Cardiac atrium fibroblast (primary cell): Measurements from ENCODE around the gene NRM. TPM values are rescaled to one million over a fixed set of nuclear protein-coding genes. Genes with fewer than 3 reads are reported as not detected.

Experiments
- total RNA-seq: library from RNA; depleted of rRNA; stranded (reverse); fragments of >200 nt; gene quantifications from 2 replicates; pipeline ENCODE4 v1.2.3, GENCODE V29; 2015

Gene NRM
- total RNA-seq, result 8.5 and 9.6 TPM in 2 replicates

DNA sequence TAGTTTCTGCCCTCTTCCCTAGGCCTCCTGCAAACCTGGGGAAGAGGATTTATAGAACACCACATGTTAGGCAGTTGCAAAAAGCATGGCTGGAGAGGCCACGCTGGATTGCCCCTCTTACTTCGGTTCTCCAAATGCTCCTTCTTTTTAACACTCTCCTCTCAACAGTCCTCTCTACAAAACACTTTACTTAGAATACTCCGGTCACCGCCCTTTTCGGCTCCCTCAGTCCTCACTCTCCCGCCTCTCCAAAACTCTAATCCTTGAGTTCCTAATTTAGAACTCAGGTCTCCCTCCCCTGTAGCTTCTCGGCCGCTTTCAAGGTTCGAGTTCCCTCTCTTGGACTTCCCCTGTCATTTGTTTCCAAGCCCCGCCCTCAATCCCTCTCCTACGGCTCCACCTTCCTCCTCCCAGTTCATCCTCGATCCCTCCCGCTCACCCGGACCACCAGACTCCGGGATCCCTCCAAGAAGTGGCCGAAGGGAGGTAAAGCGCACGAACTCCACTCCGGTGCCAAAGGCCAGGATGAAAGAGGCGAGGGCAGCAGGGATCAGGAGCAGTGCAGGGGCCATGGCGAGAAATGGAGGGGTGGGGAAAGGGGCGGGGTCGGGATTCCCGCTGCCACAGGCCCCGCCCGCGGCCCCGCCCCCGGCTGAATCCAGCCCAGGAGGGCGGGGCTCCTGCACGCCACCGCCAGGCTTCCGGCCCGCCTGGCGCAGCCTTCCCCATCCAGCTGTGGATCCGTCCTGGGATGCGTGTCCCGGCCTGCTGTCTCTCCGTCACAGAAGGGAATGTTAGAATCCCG is at the start of gene NRM:
TSS of gene NRM (minus strand) at position 582 of the 805 bp plus-strand sequence. CDS start at position 572, 10 bp downstream.

DNA sequence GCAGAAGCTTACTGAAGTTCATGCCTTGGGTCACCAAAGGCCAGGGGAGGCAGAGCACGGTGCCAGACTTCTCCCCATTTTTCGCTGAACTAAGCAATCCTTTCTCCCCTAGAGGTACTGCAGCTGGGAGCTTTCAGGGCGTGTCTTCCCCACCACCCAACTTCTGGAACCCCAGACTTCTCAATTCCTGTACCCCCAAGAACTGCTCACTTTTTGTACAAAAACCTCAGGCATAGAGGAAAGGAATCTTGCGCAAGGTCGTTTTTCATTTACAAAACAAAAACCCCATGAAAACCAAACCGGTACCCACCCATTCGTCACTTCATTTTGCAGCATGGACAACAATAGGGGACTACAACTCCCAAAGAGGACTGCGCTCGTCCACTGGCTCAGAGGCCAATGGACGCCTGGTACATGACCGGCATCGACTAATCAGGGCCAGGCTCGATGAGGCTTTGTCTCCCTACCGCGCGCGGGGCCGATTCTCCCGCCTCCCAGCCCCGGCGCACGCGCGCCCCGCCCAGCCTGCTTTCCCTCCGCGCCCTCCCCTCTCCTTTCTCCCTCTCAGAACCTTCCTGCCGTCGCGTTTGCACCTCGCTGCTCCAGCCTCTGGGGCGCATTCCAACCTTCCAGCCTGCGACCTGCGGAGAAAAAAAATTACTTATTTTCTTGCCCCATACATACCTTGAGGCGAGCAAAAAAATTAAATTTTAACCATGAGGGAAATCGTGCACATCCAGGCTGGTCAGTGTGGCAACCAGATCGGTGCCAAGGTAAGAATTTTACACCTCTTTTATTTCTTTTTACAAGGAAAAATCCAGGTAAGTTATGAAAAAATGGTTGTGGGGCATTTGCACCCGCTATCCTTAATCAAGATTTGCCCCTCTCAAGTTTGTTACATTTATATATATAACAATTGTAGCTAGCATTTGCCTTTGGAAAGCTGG is 29.3 kb upstream of the NRM start, which contains the start of gene TUBB:
TSS of gene TUBB (plus strand) at position 562 of the 947 bp plus-strand sequence. CDS start at position 717, 155 bp downstream.

GRCh38 chr6:30717129-30717844 is 26.5 kb upstream of the NRM start, which contains the start of gene MDC1:
Gene MDC1, minus strand, starts transcription at chr6:30717281. Its CDS starts 2,106 bp downstream, at chr6:30715175.

DNA sequence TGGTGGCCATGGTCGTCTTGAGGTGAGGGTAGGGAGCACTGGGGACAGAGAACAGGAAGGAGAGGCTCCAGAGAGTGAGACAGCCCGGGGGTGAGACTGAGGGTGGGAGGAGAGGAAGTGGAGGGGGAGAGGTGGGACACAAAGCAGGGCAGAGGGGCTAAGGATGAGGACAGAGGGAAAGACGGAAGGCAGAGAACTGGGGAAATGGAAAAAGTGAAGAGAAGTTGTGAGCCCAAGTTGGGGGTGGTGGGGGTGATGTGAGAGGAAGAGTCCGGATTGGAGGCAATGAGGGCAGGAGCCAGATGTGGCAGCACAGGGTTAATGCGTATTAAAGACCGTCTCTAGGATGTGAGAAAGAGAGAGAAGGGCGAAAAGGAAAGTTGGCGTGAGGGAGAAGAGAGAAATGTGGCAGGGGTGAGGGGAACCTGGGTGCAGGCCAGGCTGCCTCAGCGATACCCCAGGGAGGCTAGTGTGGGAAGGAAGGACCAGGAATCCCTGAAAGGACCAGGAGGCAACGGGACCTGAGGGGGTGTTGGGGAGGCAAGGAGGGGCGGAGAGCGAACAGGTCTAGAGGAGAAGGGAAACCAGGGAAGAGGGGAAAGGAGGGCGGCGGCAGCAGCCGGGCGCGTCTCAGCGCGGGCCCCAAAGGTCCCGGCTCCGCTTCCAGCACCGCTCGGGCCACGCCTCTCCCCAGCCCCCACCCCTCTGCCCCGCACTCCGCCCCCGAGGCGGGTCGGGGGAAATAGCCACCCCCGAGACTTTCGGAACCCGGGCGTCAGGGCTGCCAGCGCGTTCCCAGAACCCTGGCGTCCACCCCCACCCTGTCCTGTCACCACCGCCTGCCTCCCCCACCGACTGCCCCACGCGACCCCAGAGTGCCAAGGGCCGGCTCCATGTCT is 4.5 kb downstream of the NRM start, which contains the start of gene PPP1R18:
TSS of gene PPP1R18 (minus strand) at position 637 of the 899 bp plus-strand sequence. CDS start at position 10, 627 bp downstream.

DNA sequence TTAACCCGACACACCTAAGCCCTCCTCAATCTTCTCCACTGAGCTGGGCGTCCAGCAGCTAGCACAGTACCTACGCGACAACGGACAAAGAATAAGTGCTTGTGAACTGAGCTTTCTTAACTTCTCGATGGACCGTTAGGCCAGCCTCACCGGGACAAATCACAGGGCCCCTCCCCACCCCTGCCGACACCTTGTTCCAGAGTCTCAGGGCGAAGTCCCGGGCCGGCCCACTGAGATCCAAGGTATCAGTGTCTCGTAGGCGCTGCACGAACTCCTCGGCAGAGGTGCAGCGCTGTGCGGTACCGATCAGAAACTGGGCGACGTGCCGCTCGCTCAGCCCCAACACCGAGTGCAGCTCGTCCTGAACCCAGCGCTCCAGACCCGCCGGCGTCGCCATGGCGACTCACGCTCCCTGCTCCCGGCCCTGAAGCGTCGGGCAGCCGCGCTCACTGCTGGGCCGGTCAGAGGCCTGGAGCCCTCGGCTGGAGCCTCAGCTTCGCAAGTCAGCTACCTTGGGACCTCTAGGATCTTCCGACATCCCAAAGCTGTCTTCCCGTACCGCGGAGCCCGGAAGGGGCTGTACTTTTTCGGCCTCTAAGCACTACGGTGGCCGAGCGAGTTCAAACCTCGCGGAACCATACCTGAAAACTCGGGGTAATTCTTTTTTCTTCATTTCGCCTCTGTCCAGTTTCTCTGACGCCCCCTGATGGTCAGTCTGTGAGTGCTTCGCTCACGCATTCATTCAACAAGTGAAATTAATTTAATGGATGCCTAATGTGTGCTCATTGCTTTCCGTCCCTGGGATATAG is 18.1 kb downstream of the NRM start, which contains the start of gene DHX16:
TSS of gene DHX16 (minus strand) at position 562 of the 809 bp plus-strand sequence. CDS start at position 397, 165 bp downstream.

GRCh38 chr6:30646450-30647241 is 44.1 kb downstream of the NRM start, which contains the start of gene C6orf136:
Gene C6orf136, plus strand, starts transcription at chr6:30647133. Its CDS starts 99 bp downstream, at chr6:30647232.

Other genes starting within 250 kb of the NRM start
- 191 and 204 TPM in 2 replicates for gene HLA-E, start 201.5 kb downstream of the NRM start, total RNA-seq
- gene GNL1, start 134.5 kb downstream of the NRM start, total RNA-seq, result 17.9 and 35.5 TPM in 2 replicates
- gene PRR3, start 133.7 kb downstream of the NRM start, total RNA-seq, result 3.6 and 4.7 TPM in 2 replicates
- 29.2 and 32.1 TPM in 2 replicates for gene ABCF1, start 119.5 kb downstream of the NRM start, total RNA-seq
- 20.9 and 27.9 TPM in 2 replicates for gene PPP1R10, start 73.7 kb downstream of the NRM start, total RNA-seq
- gene MRPS18B, start 73.1 kb downstream of the NRM start, total RNA-seq, result 32.7 and 36.8 TPM in 2 replicates
- 1.6 and 2.2 TPM in 2 replicates for gene ATAT1, start 64.1 kb downstream of the NRM start, total RNA-seq
- 3.2 and 5.1 TPM in 2 replicates for gene C6orf136, start 43.9 kb downstream of the NRM start, total RNA-seq
- gene DHX16, start 18.0 kb downstream of the NRM start, total RNA-seq, result 24.0 and 29.4 TPM in 2 replicates
- 56.3 and 76.8 TPM in 2 replicates for gene PPP1R18, start 4.3 kb downstream of the NRM start, total RNA-seq
- 9.1 and 15.3 TPM in 2 replicates for gene MDC1, start 26.3 kb upstream of the NRM start, total RNA-seq
- gene TUBB, start 29.4 kb upstream of the NRM start, total RNA-seq, result 519 and 546 TPM in 2 replicates
- gene FLOT1, start 51.7 kb upstream of the NRM start, total RNA-seq, result 91.0 and 118 TPM in 2 replicates
- 188 and 222 TPM in 2 replicates for gene IER3, start 53.6 kb upstream of the NRM start, total RNA-seq
- 30.7 and 36.5 TPM in 2 replicates for gene DDR1, start 193.5 kb upstream of the NRM start, total RNA-seq
- 7.6 and 13.2 TPM in 2 replicates for gene GTF2H4, start 217.2 kb upstream of the NRM start, total RNA-seq
- gene VARS2, start 223.3 kb upstream of the NRM start, total RNA-seq, result 6.8 and 7.9 TPM in 2 replicates
- not detected in 2 replicates for gene SFTA2, start 241.2 kb upstream of the NRM start, total RNA-seq
- not detected in 2 replicates for gene MUCL3, start 250.0 kb upstream of the NRM start, total RNA-seq